Fibroblast of lung (primary cell): Measurements from ENCODE around the gene ACBD7.

Source experiments
- CTCF ChIP-seq, 2 donors: IDR thresholded peaks in 1 of 2; conservative IDR thresholded peaks in 1 of 2; 1 replicate in 1 of 2; 2 replicates in 1 of 2; pipeline ENCODE4 v1.5.1; 2011 to 2012; ENCODE audit warnings: low read length in 2 of 2, control low read depth in 1 of 2, inconsistent platforms in 1 of 2, low read depth in 1 of 2, mild to moderate bottlenecking in 1 of 2
- EZH2 ChIP-seq: IDR thresholded peaks from 2 replicates; pipeline ENCODE4 v1.5.1; 2012; ENCODE audit warnings: low read length, control low read depth, mild to moderate bottlenecking; ENCODE audit errors: missing control alignments

GRCh38 chr10:15053061-15053460, 35.5 kb downstream of the ACBD7 start:
- TF ChIP-seq CTCF (conservative IDR thresholded peaks at IDR 0.05 in 1 of 2, IDR thresholded peaks at IDR 0.05 in 1 of 2; ENCODE audit: low read depth in 1 of 2, low read length in 2 of 2) (no peak), EZH2 (no peak)
